Measurements from ENCODE around the gene TRPV3.

TRPV3 gene

DNA sequence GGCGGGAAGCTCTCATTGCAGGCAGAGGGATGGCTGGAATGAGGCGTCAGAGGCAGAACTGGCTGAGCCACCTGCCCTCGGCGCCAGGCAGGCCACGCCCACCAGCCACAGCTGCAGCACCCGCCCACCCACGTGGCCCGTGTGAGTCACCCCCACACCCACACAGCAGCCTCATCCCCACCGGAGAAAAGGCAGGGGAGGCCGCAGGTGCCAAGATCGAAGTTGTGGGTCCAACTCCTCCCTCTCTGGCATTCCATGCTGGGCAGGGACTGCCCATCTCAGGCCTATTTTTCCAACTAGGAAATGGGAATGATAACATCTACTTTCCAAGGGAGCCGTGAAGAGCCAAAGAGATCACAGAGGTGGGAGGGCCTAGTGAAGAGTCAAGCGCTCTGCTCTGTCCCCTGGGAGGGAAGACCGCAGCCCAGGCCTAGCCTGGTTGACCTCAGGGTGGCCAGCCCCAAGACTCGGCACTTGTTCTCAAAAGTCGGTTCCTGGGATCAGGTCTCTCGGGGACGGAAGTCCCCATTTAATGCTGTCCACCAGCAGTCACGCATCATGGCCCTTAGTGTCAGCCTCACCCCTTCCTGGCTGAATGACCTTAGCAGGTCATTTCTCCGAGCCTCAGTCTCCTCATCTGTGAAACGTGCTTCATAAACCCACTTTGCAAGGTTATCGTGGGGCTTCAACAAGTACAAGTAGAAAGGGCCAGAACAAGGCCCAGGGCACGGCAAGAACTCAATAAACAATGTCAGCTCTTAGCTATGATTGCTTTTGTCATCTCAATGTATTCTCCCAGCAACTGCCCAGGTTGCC is at the start of gene TRPV3:
Gene TRPV3, minus strand, starts transcription at position 45 of the 816 bp plus-strand sequence. CDS start 2,962 bp downstream, outside the sequence.
- no peaks in the 10 kb centered on the region for H4K20me1 ChIP-seq (ENCODE audit: control insufficient read depth, insufficient read depth, low read depth, low read length)
- H3K27me3 ChIP-seq (ENCODE audit: control insufficient read depth, low read length) = peaks cover 16% of the 10 kb centered on the region; the same call in 1 of the 2 replicates
- 0 out of 2 replicates have a peak, but pooled peaks cover 2% of the 10 kb centered on the region for H3F3A ChIP-seq (ENCODE audit: control insufficient read depth, insufficient read depth)
- H3K9me3 ChIP-seq (ENCODE audit: control insufficient read depth, insufficient read depth, low read length) = no peaks in the 10 kb centered on the region
- no peaks in the 10 kb centered on the region for H3K36me3 ChIP-seq (ENCODE audit: control insufficient read depth, low read length)
- no peaks in the 10 kb centered on the region for H3K79me2 ChIP-seq (ENCODE audit: control insufficient read depth, low read length)
- H3K4me3 ChIP-seq (ENCODE audit: low read length) = peak within 1 kb of the TSS; percentile 33
- H3K27ac ChIP-seq (ENCODE audit: low read depth, low read length) = peak within 1 kb of the TSS; percentile 6; the same call in 1 of the 2 replicates
- no peaks in the 10 kb centered on the region for H3K9me2 ChIP-seq (replicated peaks; ENCODE audit: control insufficient read depth, low read length)
- peak within 1 kb of the TSS; percentile 65 for H3K4me2 ChIP-seq (ENCODE audit: low read length)
- no peak for TF ChIP-seq EZH2phosphoT487 (IDR thresholded peaks at IDR 0.05; ENCODE audit: borderline replicate concordance, low read length)
- TF ChIP-seq, protein P1, sequence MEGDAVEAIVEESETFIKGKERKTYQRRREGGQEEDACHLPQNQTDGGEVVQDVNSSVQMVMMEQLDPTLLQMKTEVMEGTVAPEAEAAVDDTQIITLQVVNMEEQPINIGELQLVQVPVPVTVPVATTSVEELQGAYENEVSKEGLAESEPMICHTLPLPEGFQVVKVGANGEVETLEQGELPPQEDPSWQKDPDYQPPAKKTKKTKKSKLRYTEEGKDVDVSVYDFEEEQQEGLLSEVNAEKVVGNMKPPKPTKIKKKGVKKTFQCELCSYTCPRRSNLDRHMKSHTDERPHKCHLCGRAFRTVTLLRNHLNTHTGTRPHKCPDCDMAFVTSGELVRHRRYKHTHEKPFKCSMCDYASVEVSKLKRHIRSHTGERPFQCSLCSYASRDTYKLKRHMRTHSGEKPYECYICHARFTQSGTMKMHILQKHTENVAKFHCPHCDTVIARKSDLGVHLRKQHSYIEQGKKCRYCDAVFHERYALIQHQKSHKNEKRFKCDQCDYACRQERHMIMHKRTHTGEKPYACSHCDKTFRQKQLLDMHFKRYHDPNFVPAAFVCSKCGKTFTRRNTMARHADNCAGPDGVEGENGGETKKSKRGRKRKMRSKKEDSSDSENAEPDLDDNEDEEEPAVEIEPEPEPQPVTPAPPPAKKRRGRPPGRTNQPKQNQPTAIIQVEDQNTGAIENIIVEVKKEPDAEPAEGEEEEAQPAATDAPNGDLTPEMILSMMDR (IDR thresholded peaks at IDR 0.05; ENCODE audit: low read depth, low read length, poor library complexity, severe bottlenecking) = no peak
- peaks cover 35% of the 10 kb centered on the region for H3K4me1 ChIP-seq (ENCODE audit: control insufficient read depth, low read length)

GRCh38 chr17:3603870-3604259 is 46.3 kb upstream of the TRPV3 start:
- H3K4me2 ChIP-seq (ENCODE audit: low read length) = no peak overlapping the region
- no peaks in the 10 kb centered on the region for H4K20me1 ChIP-seq (ENCODE audit: control insufficient read depth, insufficient read depth, low read depth, low read length)
- no peaks in the 10 kb centered on the region for H3K9me3 ChIP-seq (ENCODE audit: control insufficient read depth, insufficient read depth, low read length)
- H3K4me3 ChIP-seq (ENCODE audit: low read length) = no peak overlapping the region
- no peak for TF ChIP-seq EZH2phosphoT487 (IDR thresholded peaks at IDR 0.05; ENCODE audit: borderline replicate concordance, low read length)
- TF ChIP-seq, protein P1 (IDR thresholded peaks at IDR 0.05; ENCODE audit: low read depth, low read length, poor library complexity, severe bottlenecking) = no peak
- H3K4me1 ChIP-seq (ENCODE audit: control insufficient read depth, low read length) = no peaks in the 10 kb centered on the region
- no peaks in the 10 kb centered on the region; the same call in 1 of the 2 replicates for H3K27me3 ChIP-seq (ENCODE audit: control insufficient read depth, low read length)
- H3K9me2 ChIP-seq (replicated peaks; ENCODE audit: control insufficient read depth, low read length) = no peaks in the 10 kb centered on the region
- no peak overlapping the region for H3K27ac ChIP-seq (ENCODE audit: low read depth, low read length)
- H3K36me3 ChIP-seq (ENCODE audit: control insufficient read depth, low read length) = no peaks in the 10 kb centered on the region
- H3F3A ChIP-seq (ENCODE audit: control insufficient read depth, insufficient read depth) = no peaks in the 10 kb centered on the region
- no peaks in the 10 kb centered on the region for H3K79me2 ChIP-seq (ENCODE audit: control insufficient read depth, low read length)

GRCh38 chr17:3603119-3603869 is 45.7 kb upstream of the TRPV3 start:
- Histone ChIP-seq H3K36me3 (ENCODE audit: control insufficient read depth, low read length) (no peaks in the 10 kb centered on the region), H3F3A (ENCODE audit: control insufficient read depth, insufficient read depth) (no peaks in the 10 kb centered on the region), H4K20me1 (ENCODE audit: control insufficient read depth, insufficient read depth, low read depth, low read length) (no peaks in the 10 kb centered on the region), H3K4me3 (ENCODE audit: low read length) (no peak overlapping the region), H3K27ac (ENCODE audit: low read depth, low read length) (no peak overlapping the region), H3K4me1 (ENCODE audit: control insufficient read depth, low read length) (no peaks in the 10 kb centered on the region), H3K9me3 (ENCODE audit: control insufficient read depth, insufficient read depth, low read length) (no peaks in the 10 kb centered on the region), H3K27me3 (ENCODE audit: control insufficient read depth, low read length) (no peaks in the 10 kb centered on the region; the same call in 1 of the 2 replicates), H3K79me2 (ENCODE audit: control insufficient read depth, low read length) (no peaks in the 10 kb centered on the region), H3K4me2 (ENCODE audit: low read length) (no peak overlapping the region), H3K9me2 (replicated peaks; ENCODE audit: control insufficient read depth, low read length) (no peaks in the 10 kb centered on the region)
- no peak for TF ChIP-seq EZH2phosphoT487 (IDR thresholded peaks at IDR 0.05; ENCODE audit: borderline replicate concordance, low read length)
- TF ChIP-seq, protein P1 (IDR thresholded peaks at IDR 0.05; ENCODE audit: low read depth, low read length, poor library complexity, severe bottlenecking) = no peak
